Neuron (in vitro differentiated cells): ENCODE data around the gene RAB23.
A peak's percentile ranks its signal among the peaks of the same experiment; 100 is the strongest.

ENCODE experiments used
- H2AFZ ChIP-seq: one replicate; pipeline ENCODE4 v1.6.1; 2013; ENCODE audit warnings: low read depth, mild to moderate bottlenecking, inconsistent platforms, low read length, moderate library complexity
- H3K27me3 ChIP-seq: one replicate; pipeline ENCODE4 v1.6.1; 2013; ENCODE audit warnings: low read length; ENCODE audit not compliant: insufficient read depth
- H3K36me3 ChIP-seq: one replicate; pipeline ENCODE4 v1.6.1; 2013; ENCODE audit warnings: low read length; ENCODE audit not compliant: insufficient read depth
- H3K4me1 ChIP-seq: one replicate; pipeline ENCODE4 v1.6.1; 2013; ENCODE audit warnings: low read length; ENCODE audit not compliant: insufficient read depth
- H3K4me3 ChIP-seq: 2 replicates; pipeline ENCODE4 v1.5.1; 2013; ENCODE audit warnings: mild to moderate bottlenecking, low read length, moderate library complexity
- H3K9me3 ChIP-seq: one replicate; pipeline ENCODE4 v1.6.1; 2013; ENCODE audit warnings: low read length

The RAB23 gene

DNA sequence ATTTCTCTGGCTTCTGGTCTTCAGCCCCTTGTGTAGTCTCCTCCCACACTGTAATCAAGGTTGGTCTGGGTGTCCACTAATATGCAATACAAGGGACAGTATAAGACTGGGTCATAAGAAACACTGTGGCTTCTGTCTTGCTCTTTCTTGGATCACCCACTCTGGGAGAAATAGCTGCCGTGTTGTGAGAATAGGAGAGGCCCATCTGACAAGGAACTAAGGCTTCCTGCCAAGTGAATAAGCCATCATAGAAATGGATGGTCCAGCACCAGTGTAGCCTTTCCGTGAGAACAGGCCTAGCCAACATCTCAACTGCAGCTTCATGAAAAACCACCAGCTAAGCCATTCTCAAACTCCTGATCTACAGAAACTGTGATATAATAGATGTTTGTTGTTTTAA, 26.6 kb downstream of the RAB23 start:
- H3K36me3 ChIP-seq = peaks cover 19% of the 10 kb centered on the region
- H2AFZ ChIP-seq = no peak overlapping the region
- H3K4me3 ChIP-seq = no peak overlapping the region
- H3K27me3 ChIP-seq = no peaks in the 10 kb centered on the region
- H3K9me3 ChIP-seq = no peaks in the 10 kb centered on the region
- H3K4me1 ChIP-seq = no peaks in the 10 kb centered on the region

- peaks cover 23% of the 10 kb centered on the region for H3K36me3 ChIP-seq
- H3K27me3 ChIP-seq = no peaks in the 10 kb centered on the region
Measured at GRCh38 chr6:57193177-57193576, 28.9 kb downstream of the RAB23 start.

DNA sequence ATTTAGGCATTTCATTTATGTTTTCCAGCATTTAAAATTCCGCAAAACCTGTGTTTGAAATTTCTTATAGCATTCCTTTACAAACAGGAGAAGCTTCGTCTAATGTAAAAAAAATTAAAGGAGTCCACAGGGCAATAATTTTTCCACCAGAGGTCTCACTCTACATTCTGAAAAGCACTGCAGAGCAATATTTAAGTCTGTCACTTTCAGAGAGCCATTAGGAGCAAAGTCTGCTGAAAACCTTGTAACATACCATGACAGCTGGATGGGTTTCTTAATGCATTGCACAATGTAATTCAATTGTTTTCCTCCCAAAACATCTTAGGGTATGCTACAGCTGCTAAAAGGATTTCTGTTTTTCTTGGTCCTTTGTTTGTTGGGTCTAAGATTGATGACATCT, 32.0 kb downstream of the RAB23 start:
- H3K9me3 ChIP-seq = no peaks in the 10 kb centered on the region
- no peaks in the 10 kb centered on the region for H3K27me3 ChIP-seq
- no peak overlapping the region for H2AFZ ChIP-seq
- no peaks in the 10 kb centered on the region for H3K4me1 ChIP-seq
- peaks cover 21% of the 10 kb centered on the region for H3K36me3 ChIP-seq
- H3K4me3 ChIP-seq = no peak overlapping the region

More at GRCh38 chr6:57193177-57193576, 28.9 kb downstream of the RAB23 start:
- Histone ChIP-seq H3K9me3 (no peaks in the 10 kb centered on the region), H2AFZ (no peak overlapping the region), H3K4me3 (no peak overlapping the region), H3K4me1 (no peaks in the 10 kb centered on the region)

DNA sequence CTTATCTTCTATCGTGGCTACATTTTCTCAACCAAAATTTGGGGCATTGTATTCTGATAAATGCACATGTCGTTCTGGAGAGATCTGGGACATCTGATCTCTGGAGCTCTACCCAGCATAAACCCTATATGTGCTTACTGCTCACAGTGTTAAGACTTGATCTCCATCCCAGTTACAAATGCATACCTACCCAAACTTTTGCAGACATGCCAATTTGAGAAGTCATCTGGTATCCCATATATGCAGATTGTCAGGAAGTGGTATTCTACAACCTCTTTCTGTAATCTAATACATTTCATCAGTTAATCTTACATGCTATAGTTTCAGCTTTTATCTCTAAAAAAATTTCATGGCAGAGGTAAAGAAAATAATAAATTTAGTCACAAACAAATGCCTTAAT, 38.8 kb downstream of the RAB23 start:
- no peaks in the 10 kb centered on the region for H3K9me3 ChIP-seq
- H3K36me3 ChIP-seq = peaks cover 23% of the 10 kb centered on the region
- no peaks in the 10 kb centered on the region for H3K4me1 ChIP-seq
- no peak overlapping the region for H3K4me3 ChIP-seq
- H3K27me3 ChIP-seq = no peaks in the 10 kb centered on the region
- no peak overlapping the region for H2AFZ ChIP-seq

DNA sequence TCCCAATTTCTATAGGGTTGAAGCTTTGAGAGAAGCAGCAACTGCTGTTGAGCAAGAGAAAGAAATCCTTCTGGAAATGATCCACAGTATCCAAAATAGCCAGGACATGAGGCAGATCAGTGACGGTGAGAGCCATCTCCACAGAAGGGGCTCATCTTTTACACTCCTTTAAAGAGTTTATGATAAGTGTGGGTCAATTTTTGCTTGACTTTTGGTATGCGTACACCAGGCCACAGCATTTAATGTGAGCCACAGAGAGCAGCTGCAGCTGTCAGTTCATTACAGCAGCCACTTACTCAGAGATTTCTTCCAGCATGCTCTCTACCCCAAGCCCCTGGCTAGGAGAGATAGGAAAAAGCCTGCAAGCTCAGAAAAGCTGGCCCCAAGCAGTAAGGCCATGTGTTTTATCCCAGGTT, 40.1 kb downstream of the RAB23 start:
- Histone ChIP-seq H3K4me1 (no peaks in the 10 kb centered on the region), H3K27me3 (no peaks in the 10 kb centered on the region), H3K36me3 (peaks cover 23% of the 10 kb centered on the region), H3K9me3 (no peaks in the 10 kb centered on the region), H2AFZ (no peak overlapping the region), H3K4me3 (no peak overlapping the region)

GRCh38 chr6:57180596-57180995, 41.5 kb downstream of the RAB23 start:
- no peaks in the 10 kb centered on the region for H3K4me1 ChIP-seq
- H2AFZ ChIP-seq = no peak overlapping the region
- H3K36me3 ChIP-seq = peaks cover 23% of the 10 kb centered on the region
- H3K4me3 ChIP-seq = no peak overlapping the region
- H3K9me3 ChIP-seq = no peaks in the 10 kb centered on the region
- H3K27me3 ChIP-seq = no peaks in the 10 kb centered on the region

GRCh38 chr6:57177545-57178265, 44.4 kb downstream of the RAB23 start:
- H3K4me3 ChIP-seq = no peak overlapping the region
- peaks cover 8% of the 10 kb centered on the region for H3K36me3 ChIP-seq
- no peak overlapping the region for H2AFZ ChIP-seq
- no peaks in the 10 kb centered on the region for H3K9me3 ChIP-seq
- H3K27me3 ChIP-seq = no peaks in the 10 kb centered on the region
- H3K4me1 ChIP-seq = no peaks in the 10 kb centered on the region

- Histone ChIP-seq H3K9me3 (no peaks in the 10 kb centered on the region), H3K4me1 (no peaks in the 10 kb centered on the region), H3K4me3 (no peak overlapping the region), H3K36me3 (peaks cover 9% of the 10 kb centered on the region), H2AFZ (no peak overlapping the region), H3K27me3 (no peaks in the 10 kb centered on the region)
Measured at GRCh38 chr6:57174511-57174907, 47.6 kb downstream of the RAB23 start.

- H3K9me3 ChIP-seq = no peaks in the 10 kb centered on the region
- H3K36me3 ChIP-seq = peaks cover 8% of the 10 kb centered on the region
- no peak overlapping the region for H3K4me3 ChIP-seq
- no peak overlapping the region for H2AFZ ChIP-seq
- H3K27me3 ChIP-seq = no peaks in the 10 kb centered on the region
- no peaks in the 10 kb centered on the region for H3K4me1 ChIP-seq
Measured at GRCh38 chr6:57173886-57174510, 48.1 kb downstream of the RAB23 start.

DNA sequence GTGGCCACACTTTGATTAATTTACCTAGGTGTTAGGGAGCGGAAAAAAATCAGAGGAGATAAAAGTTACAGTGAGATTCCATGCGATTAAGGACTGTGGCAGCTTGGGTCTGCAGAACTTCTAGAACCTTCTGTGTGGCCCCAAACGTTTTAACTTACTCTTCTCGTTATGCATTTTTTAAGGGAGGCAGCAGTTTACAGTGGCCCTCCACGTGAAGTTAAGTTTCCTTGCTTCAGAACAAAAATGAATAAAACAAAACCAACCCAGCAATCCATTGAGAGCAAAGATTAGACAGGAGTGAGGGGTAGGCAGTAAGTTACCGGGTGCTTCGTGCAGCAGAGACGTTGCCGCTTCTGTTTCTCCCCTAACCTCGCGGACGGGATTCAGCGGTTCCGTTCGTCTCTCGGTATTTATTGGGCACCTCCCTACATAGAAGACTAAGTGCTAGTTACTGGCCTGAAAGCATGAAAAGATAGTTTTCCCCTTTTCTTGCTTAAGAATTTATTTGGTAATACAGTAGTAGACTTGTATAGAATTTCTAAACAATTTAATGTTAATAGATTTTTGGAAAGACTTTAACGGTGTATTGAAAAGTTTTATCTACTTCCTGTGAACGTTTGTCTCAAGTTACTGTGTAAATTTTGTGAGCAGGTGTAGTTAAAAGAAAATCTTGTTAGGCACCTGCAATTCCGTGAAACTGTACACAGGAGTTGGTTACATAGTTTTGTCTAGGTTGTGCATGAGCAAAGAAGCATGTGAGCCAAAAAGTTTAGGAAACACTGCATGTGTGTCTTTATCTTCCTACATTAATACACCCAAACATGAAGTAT, 48.8 kb downstream of the RAB23 start:
- H3K4me3 ChIP-seq = peak overlapping the region; percentile 61
- peaks cover 9% of the 10 kb centered on the region for H3K36me3 ChIP-seq
- H3K9me3 ChIP-seq = no peaks in the 10 kb centered on the region
- H3K27me3 ChIP-seq = no peaks in the 10 kb centered on the region
- peak overlapping the region; percentile 80 for H2AFZ ChIP-seq
- H3K4me1 ChIP-seq = no peaks in the 10 kb centered on the region

- Histone ChIP-seq H3K4me3 (peak within 1 kb of the TSS; percentile 61), H3K27me3 (no peaks in the 10 kb centered on the region), H3K36me3 (peaks cover 9% of the 10 kb centered on the region), H2AFZ (peak within 1 kb of the TSS; percentile 80), H3K4me1 (no peaks in the 10 kb centered on the region), H3K9me3 (no peaks in the 10 kb centered on the region)
Measured at GRCh38 chr6:57172136-57173055, 49.7 kb downstream of the RAB23 start, which contains the start of gene BAG2. Gene BAG2 (plus strand): TSS chr6:57172326. CDS start chr6:57172698, 372 bp downstream.

- H3K36me3 ChIP-seq = peaks cover 16% of the 10 kb centered on the region
- H3K4me3 ChIP-seq = no peak overlapping the region
- H3K27me3 ChIP-seq = no peaks in the 10 kb centered on the region
- no peaks in the 10 kb centered on the region for H3K4me1 ChIP-seq
- H3K9me3 ChIP-seq = peaks cover 3% of the 10 kb centered on the region
- H2AFZ ChIP-seq = no peak overlapping the region
Measured at GRCh38 chr6:57165080-57165479, 57.0 kb downstream of the RAB23 start.
